Lower leg skin (tissue), 4 donors: Measurements from ENCODE around the gene IMMP2L. TPM values are rescaled to one million over a fixed set of nuclear protein-coding genes. Genes with fewer than 3 reads are reported as not detected.
"Not testable (repeated sequence)": the region's sequence is repeated elsewhere in the genome, so short reads cannot be mapped to it uniquely, and the experiment has no call there.

Source experiments
- DNase-seq, 2 donors: peaks; one replicate each; pipeline ENCODE4 v3.0.0-alpha.2; 2019; ENCODE audit warnings: low spot score in 2 of 2
- H3K4me3 ChIP-seq: fragments of 200-600 bp; sonication (generic); 2 replicates; pipeline ENCODE4 v1.5.1; 2017; ENCODE audit warnings: mild to moderate bottlenecking, low read depth; ENCODE audit not compliant: poor library complexity, severe bottlenecking
- POLR2A ChIP-seq, 2 donors: fragments of 450-650 bp; IDR thresholded peaks; one replicate each; pipeline ENCODE4 v1.6.1; 2016 to 2017; ENCODE audit warnings: antibody characterized with exemption in 2 of 2, mild to moderate bottlenecking in 1 of 2, moderate library complexity in 1 of 2
- WGBS, 2 donors: methylation state at CpG; one replicate each; pipeline ENCODE4 v1.1.5; 2018; 5-methylcytosine and 5-hydroxymethylcytosine counted together
- intact Hi-C: fragments of 100-400 bp; cut with DNase I; formaldehyde crosslinking; loops from one replicate; pipeline ENCODE4 v1.15.0; 2023; ENCODE audit warnings: low total_unique reads
- total RNA-seq, 4 donors: library from RNA; depleted of rRNA; stranded (reverse); fragments of >200 nt; gene quantifications; one replicate each; pipeline ENCODE4 v1.1.0, GENCODE V29; 2016
- TF ChIP-seq, protein P1 (sequence below), 3 donors: fragments of 450-650 bp; IDR thresholded peaks; one replicate each; pipeline ENCODE4 v1.5.1; 2016; ENCODE audit warnings: antibody characterized with exemption in 3 of 3, mild to moderate bottlenecking in 3 of 3, moderate library complexity in 2 of 3

Gene IMMP2L
- total RNA-seq, 4 donors from 2014 or later = 13.6 to 16.8 (median 16.4) TPM

DNA sequence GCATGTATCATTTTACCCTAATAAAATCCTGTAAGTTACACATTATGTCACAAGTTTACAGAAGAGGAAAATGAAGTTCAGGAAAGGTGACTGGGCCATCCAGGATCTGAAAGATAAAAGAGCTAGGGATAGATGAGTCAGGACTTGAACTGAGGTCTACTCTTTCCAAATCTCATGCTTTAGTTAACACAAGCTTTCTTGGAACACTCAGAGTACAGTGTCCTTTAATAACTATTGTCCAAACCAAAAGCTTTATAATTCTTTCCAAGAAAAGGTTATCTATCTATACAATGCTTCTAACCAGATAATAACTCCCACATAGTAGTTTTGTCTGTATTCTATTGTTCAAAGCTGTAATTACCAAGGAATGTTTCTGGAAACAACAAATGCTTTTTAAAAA is 306.7 kb downstream of the IMMP2L start:
- TF ChIP-seq POLR2A (IDR thresholded peaks at IDR 0.05) = no peak
- TF ChIP-seq, protein P1, sequence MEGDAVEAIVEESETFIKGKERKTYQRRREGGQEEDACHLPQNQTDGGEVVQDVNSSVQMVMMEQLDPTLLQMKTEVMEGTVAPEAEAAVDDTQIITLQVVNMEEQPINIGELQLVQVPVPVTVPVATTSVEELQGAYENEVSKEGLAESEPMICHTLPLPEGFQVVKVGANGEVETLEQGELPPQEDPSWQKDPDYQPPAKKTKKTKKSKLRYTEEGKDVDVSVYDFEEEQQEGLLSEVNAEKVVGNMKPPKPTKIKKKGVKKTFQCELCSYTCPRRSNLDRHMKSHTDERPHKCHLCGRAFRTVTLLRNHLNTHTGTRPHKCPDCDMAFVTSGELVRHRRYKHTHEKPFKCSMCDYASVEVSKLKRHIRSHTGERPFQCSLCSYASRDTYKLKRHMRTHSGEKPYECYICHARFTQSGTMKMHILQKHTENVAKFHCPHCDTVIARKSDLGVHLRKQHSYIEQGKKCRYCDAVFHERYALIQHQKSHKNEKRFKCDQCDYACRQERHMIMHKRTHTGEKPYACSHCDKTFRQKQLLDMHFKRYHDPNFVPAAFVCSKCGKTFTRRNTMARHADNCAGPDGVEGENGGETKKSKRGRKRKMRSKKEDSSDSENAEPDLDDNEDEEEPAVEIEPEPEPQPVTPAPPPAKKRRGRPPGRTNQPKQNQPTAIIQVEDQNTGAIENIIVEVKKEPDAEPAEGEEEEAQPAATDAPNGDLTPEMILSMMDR (IDR thresholded peaks at IDR 0.05) = no peak
- intact Hi-C loops = no loop called here
- DNase-seq = no peak
- no peak overlapping the region for H3K4me3 ChIP-seq

DNA sequence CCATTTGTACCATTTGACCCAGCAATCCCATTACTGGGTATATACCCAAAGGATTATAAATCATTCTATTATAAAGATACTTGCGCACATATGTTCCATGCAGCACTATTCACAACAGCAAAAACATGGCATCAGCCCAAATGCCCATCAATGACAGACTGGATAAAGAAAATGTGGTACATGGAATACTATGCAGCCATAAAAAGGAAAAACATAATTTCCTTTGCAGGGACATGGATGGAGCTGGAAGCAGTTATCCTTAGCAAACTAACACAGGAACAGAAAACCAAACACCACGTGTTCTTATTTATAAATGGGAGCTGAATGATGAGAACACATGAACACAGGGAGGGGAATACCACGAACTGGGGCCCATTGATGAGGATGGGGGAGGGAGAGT is 310.9 kb downstream of the IMMP2L start:
- H3K4me3 ChIP-seq, DNase-seq, intact Hi-C loops: not testable (repeated sequence)
- WGBS, 2 donors = 77 to 93% methylated on average over 3 of the region's 3 CpGs

DNA sequence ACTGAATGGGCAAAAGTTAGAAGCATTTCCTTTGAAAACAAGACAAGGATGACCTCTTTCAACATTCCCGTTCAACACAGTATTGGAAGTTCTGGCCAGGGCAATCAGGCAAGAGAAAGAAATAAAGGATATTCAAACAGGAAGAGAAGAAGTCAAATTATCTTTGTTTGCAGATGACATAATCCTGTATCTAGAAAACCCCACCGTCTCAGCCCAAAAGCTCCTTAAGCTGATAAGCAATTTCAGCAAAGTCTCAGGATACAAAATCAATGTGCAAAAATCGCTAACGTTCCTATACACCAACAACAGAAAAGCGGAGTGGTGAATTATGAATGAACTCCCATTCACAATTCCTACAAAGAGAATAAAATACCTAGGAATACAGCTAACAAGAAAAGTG is 312.5 kb downstream of the IMMP2L start:
- DNase-seq, intact Hi-C loops, H3K4me3 ChIP-seq: not testable (repeated sequence)
- 98% methylated on average over 5 of the region's 5 CpGs for WGBS, 2 donors

DNA sequence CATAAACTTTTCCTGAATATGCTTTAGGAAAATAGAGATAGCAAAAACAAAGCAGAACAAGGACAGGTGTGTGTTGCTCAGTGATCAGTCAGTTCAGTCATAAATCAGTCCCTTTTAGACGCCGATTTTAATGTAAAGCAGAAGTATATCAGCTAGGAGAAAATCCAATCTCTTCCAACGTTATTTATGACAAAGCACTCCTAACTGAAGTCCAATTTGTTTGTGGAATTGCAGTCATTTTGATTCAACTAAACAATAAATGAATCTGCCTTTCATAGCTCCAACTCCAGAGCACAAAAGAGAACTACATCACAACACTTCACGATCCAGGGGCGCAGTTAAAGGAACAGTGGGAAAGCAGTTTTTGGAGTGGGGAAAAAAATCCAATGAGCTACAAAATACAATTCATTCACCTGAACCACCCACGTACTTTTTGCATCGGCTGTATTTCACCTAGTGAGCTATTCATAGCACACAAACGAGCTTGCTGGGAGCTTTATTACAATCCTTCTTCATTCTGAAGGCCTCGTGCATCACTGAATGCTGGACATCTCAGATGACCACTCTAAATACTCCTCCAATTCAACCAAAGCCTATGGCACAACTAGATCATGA is 320.0 kb downstream of the IMMP2L start:
- no peak overlapping the region for H3K4me3 ChIP-seq
- 44 to 50% methylated on average over 9 of the region's 9 CpGs for WGBS, 2 donors
- TF ChIP-seq, protein P1 (IDR thresholded peaks at IDR 0.05) = no peak
- TF ChIP-seq POLR2A (IDR thresholded peaks at IDR 0.05) = no peak
- no peak for DNase-seq
- intact Hi-C loops = no loop called here

DNA sequence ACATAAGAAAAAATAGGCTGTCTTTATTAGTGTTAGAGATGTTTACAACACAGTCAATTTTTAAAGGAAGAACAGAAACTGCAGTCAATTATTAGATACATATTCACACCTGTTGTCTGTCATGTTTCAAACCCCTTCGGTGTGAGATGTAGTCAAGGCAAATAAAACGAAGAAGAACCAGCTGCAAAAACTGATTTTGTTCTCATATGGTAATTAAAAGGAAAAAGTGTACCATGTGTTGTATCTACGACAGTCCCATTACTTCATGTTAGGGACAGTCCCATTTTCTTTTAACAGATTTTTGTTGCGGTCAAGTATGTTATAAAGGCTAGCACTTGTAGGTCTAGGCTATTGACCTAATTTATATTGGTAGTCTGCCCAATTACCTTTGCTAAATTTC is 321.9 kb downstream of the IMMP2L start:
- 81 to 88% methylated on average over 4 of the region's 4 CpGs for WGBS, 2 donors
- H3K4me3 ChIP-seq = no peak overlapping the region
- intact Hi-C loops = no loop called here
- no peak for DNase-seq
- TF ChIP-seq POLR2A (IDR thresholded peaks at IDR 0.05) = no peak
- TF ChIP-seq, protein P1 (IDR thresholded peaks at IDR 0.05) = no peak

DNA sequence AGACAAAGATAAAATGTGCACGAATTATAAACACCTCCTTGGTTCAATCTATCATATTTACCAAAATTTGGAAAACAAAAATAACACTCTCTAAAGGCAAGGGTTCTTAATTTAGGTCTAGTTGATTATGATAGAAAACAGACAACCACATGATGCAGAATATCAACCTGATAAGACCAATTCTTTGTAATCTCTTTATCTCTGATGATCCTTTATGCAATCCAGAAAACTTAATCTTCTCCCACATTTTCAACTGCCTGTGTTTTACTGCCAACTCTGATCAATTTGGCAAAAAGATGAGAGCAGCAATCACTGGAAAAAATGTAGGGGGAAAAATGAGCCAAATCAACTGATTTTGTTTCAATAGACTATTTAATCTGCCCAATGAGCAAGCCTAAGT is 322.9 kb downstream of the IMMP2L start:
- no peak for DNase-seq
- intact Hi-C loops = no loop called here
- no peak overlapping the region for H3K4me3 ChIP-seq
- 47 to 82% methylated on average over 1 of the region's 1 CpG for WGBS, 2 donors
- no peak for TF ChIP-seq POLR2A (IDR thresholded peaks at IDR 0.05)
- TF ChIP-seq, protein P1 (IDR thresholded peaks at IDR 0.05) = no peak

DNA sequence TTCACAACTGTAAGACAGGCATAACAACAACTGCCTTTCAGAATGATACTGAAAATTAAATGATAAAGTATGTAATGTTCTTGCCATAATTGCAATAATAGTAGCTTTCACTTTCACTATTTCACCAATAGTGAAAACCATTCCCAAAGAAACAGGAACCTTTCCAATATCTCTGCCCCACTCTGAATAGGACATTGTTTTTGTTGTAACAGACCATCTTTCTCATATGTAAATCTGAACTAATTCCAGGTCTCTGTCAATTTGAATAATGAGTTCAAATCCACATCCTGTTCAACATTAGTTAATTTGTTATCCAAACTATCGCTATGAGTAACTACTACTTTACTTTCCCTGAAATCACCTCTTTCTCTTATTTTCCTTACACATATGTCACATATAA is 323.4 kb downstream of the IMMP2L start:
- 39 to 72% methylated on average over 1 of the region's 1 CpG for WGBS, 2 donors

More for the DNA sequence above, 323.4 kb downstream of the IMMP2L start:
- no peak overlapping the region for H3K4me3 ChIP-seq
- TF ChIP-seq POLR2A (IDR thresholded peaks at IDR 0.05) = no peak
- TF ChIP-seq, protein P1 (IDR thresholded peaks at IDR 0.05) = no peak
- DNase-seq = no peak
- intact Hi-C loops = no loop called here
